CD8-positive, alpha-beta memory T cell (primary cell): ENCODE measurements around the gene FES. TPM values are rescaled to one million over a fixed set of nuclear protein-coding genes. Genes with fewer than 3 reads are reported as not detected.
"Not testable (repeated sequence)": the region's sequence is repeated elsewhere in the genome, so short reads cannot be mapped to it uniquely, and the experiment has no call there.

Source experiments
- CTCF ChIA-PET: fragments of 350-600 bp; sonication (Branson Sonifier 250); formaldehyde crosslinking; loops from one replicate; lab custom pipeline; 2021; ENCODE audit warnings: antibody characterized with exemption; lab: Charles Lee
- POLR2A ChIA-PET: fragments of 350-600 bp; sonication (Branson Sonifier 250); formaldehyde crosslinking; loops from one replicate; lab custom pipeline; 2021; ENCODE audit warnings: antibody characterized with exemption; lab: Charles Lee
- DNase-seq, 5 donors: peaks; one replicate each; pipeline versions ENCODE4 v3.0.0 to v3.0.0-alpha.2; 2020 to 2022; ENCODE audit warnings: mixed read lengths in 1 of 5
- H3K27ac ChIP-seq: one replicate; pipeline ENCODE4 v1.7.0; 2013; ENCODE audit warnings: low read depth, mild to moderate bottlenecking, low read length, moderate library complexity
- H3K27me3 ChIP-seq: 2 replicates; pipeline ENCODE4 v1.7.0; 2013; ENCODE audit warnings: low read length, mild to moderate bottlenecking; ENCODE audit not compliant: insufficient read depth, poor library complexity, severe bottlenecking
- H3K36me3 ChIP-seq: 2 replicates; pipeline ENCODE4 v1.7.0; 2013; ENCODE audit warnings: mild to moderate bottlenecking, low read length, moderate library complexity; ENCODE audit not compliant: insufficient read depth
- H3K4me1 ChIP-seq: 2 replicates; pipeline ENCODE4 v1.7.0; 2013; ENCODE audit warnings: mild to moderate bottlenecking, low read length, moderate library complexity; ENCODE audit not compliant: insufficient read depth
- H3K4me3 ChIP-seq: 2 replicates; pipeline ENCODE4 v1.7.0; 2013; ENCODE audit warnings: mild to moderate bottlenecking, low read length
- H3K9me3 ChIP-seq: 2 replicates; pipeline ENCODE4 v1.7.0; 2013; ENCODE audit warnings: mild to moderate bottlenecking, low read length
- H3K27ac Mint-ChIP-seq, 8 donors: one replicate each; pipeline ENCODE4 v1.8.0; 2020 to 2021; ENCODE audit warnings: mixed read lengths in 8 of 8, mild to moderate bottlenecking in 6 of 8, inconsistent platforms in 3 of 8, moderate library complexity in 3 of 8
- H3K27me3 Mint-ChIP-seq, 2 donors: one replicate each; pipeline ENCODE4 v1.8.0; 2020 to 2021; ENCODE audit warnings: mixed read lengths in 2 of 2, mild to moderate bottlenecking in 1 of 2, moderate library complexity in 1 of 2
- H3K36me3 Mint-ChIP-seq, 3 donors: one replicate each; pipeline ENCODE4 v1.8.0; 2020 to 2021; ENCODE audit warnings: mixed read lengths in 3 of 3, inconsistent platforms in 1 of 3, mild to moderate bottlenecking in 1 of 3
- H3K4me1 Mint-ChIP-seq, 3 donors: one replicate each; pipeline ENCODE4 v1.8.0; 2020 to 2021; ENCODE audit warnings: mixed read lengths in 3 of 3, inconsistent platforms in 1 of 3, mild to moderate bottlenecking in 1 of 3
- H3K4me3 Mint-ChIP-seq, 7 donors: one replicate each; pipeline ENCODE4 v1.8.0; 2020 to 2021; ENCODE audit warnings: mixed read lengths in 7 of 7, mild to moderate bottlenecking in 6 of 7, moderate library complexity in 4 of 7, inconsistent platforms in 2 of 7
- H3K9me3 Mint-ChIP-seq, 5 donors: one replicate each; pipeline ENCODE4 v1.8.0; 2020 to 2022; ENCODE audit warnings: mixed read lengths in 5 of 5, mild to moderate bottlenecking in 3 of 5, moderate library complexity in 2 of 5, inconsistent platforms in 1 of 5
- polyA plus RNA-seq: library from polyadenylated mRNA; unstranded; fragments of 300-500 nt; fragmentation: Illumina TruSeq; gene quantifications from one replicate; pipeline ENCODE4 v1.2.3, GENCODE V29; 2021
- total RNA-seq, 2 experiments: library from RNA; stranded (reverse); gene quantifications; one replicate each; pipeline ENCODE4 v1.2.3, GENCODE V29; 2021

Gene FES
- total and polyA plus RNA-seq, 3 experiments from 2014 or later = 0.28 to 2.6 (median 2.5) TPM

DNA sequence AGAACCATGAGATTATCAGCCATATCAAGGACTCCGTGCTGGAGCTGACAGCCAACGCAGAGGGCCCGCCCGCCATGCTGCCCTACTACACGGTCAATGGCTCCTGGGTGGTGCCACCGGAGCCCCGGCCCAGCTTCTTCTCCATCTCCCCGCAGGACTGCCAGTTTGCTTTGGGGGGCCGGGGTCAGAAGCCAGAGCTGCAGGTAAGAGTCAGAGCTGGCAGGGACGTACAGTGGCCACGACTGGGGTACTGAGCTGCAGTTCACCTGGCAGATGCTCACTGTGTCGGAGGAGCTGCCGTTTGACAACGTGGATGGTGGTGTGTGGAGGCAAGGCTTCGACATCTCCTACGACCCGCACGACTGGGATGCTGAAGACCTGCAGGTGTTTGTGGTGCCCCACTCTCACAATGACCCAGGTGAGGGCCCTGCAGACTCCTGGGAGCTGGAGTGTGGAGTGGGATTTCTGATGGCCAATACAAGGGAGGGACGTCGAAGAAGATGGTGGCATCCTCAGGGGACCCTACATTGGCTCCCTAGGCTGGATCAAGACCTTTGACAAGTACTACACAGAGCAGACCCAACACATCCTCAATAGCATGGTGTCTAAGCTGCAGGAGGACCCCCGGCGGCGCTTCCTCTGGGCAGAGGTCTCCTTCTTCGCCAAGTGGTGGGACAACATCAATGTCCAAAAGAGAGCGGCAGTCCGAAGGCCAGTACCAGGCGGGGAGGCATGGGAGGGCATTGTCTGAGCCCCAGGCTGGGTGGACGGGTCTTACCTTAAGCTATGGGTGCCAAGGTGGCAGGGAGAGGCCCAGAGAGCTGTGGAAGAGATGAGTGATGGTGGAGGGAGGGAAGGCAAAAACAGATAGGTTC is 21.2 kb downstream of the FES start:
- POLR2A ChIA-PET = interaction anchor here (0.6 kb wide), 1 partner anchor 17 kb away, joined by 3 read pairs; no protein-coding TSS in a partner anchor

DNA sequence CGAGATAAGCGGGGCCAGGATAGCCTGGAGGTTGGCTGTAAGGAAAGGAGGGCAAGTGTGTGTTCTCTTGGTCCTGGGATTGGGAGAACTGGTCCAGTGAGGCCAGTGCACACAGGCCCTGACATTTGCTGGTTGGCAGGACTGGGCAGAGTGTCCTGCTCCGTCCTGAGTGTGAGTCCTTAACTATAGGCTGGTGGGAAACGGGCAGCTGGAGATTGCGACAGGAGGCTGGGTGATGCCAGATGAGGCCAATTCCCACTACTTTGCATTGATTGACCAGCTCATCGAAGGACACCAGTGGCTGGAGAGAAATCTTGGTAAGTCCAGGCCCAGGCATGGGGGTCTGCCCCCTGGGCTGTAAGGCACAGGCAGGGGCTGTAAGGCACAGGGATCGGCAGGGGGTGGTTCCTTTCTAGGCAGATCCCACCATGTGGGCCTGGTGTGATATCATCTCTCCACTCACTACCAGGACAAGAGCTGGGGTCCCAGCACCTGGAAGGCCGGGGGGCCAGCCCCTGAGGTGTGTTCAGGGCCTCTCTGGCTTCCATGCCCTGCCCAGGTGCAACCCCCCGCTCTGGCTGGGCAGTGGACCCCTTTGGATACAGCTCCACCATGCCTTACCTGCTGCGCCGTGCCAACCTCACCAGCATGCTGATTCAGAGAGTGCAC is 22.0 kb downstream of the FES start:
- Mint-ChIP-seq H3K27me3 (no peaks in the 10 kb centered on the region), H3K4me3 (peak overlapping the region in 1 of 7 donors; percentile 30), H3K36me3 (peaks cover 7 to 72% (median 12%) of the 10 kb centered on the region in 3 donors), H3K4me1 (peaks cover 17 to 34% (median 19%) of the 10 kb centered on the region in 3 donors), H3K27ac (peak overlapping the region in 3 of 8 donors; percentile 64 to 82 (median 66)), H3K9me3 (no peaks in the 10 kb centered on the region)
- no peaks in the 10 kb centered on the region for H3K27me3 ChIP-seq
- CTCF ChIA-PET = interaction anchor here (1.1 to 14.4 kb wide), 5 partner anchors 8 to 613 kb away, joined by 3 to 251 read pairs (median 3); partner anchors contain the start of genes HDDC3 and UNC45A
- POLR2A ChIA-PET = interaction anchor here (0.7 kb wide), 1 partner anchor 1934 kb away, joined by 3 read pairs; no protein-coding TSS in a partner anchor
- no peak overlapping the region for H3K4me3 ChIP-seq
- no peaks in the 10 kb centered on the region for H3K9me3 ChIP-seq
- H3K4me1 ChIP-seq = peaks cover 19% of the 10 kb centered on the region
- H3K27ac ChIP-seq = no peak overlapping the region
- DNase-seq = no peak
- H3K36me3 ChIP-seq = peaks cover 50% of the 10 kb centered on the region

More for the DNA sequence above, 21.2 kb downstream of the FES start:
- no peaks in the 10 kb centered on the region for H3K9me3 ChIP-seq
- Mint-ChIP-seq H3K4me1 (peaks cover 21 to 37% (median 21%) of the 10 kb centered on the region in 3 donors), H3K27ac (peak overlapping the region in 5 of 8 donors; percentile 32 to 84 (median 66)), H3K4me3 (peak overlapping the region in 3 of 7 donors; percentile 30 to 44 (median 32)), H3K36me3 (peaks cover 7 to 64% (median 12%) of the 10 kb centered on the region in 3 donors), H3K27me3 (no peaks in the 10 kb centered on the region), H3K9me3 (no peaks in the 10 kb centered on the region)
- no peak overlapping the region for H3K27ac ChIP-seq
- no peaks in the 10 kb centered on the region for H3K27me3 ChIP-seq
- peaks cover 44% of the 10 kb centered on the region for H3K36me3 ChIP-seq
- CTCF ChIA-PET = interaction anchor here (1.1 to 14.4 kb wide), 6 partner anchors 8 to 612 kb away, joined by 3 to 251 read pairs (median 4); partner anchors contain the start of genes HDDC3 and UNC45A
- peaks cover 20% of the 10 kb centered on the region for H3K4me1 ChIP-seq
- H3K4me3 ChIP-seq = no peak overlapping the region
- no peak for DNase-seq

DNA sequence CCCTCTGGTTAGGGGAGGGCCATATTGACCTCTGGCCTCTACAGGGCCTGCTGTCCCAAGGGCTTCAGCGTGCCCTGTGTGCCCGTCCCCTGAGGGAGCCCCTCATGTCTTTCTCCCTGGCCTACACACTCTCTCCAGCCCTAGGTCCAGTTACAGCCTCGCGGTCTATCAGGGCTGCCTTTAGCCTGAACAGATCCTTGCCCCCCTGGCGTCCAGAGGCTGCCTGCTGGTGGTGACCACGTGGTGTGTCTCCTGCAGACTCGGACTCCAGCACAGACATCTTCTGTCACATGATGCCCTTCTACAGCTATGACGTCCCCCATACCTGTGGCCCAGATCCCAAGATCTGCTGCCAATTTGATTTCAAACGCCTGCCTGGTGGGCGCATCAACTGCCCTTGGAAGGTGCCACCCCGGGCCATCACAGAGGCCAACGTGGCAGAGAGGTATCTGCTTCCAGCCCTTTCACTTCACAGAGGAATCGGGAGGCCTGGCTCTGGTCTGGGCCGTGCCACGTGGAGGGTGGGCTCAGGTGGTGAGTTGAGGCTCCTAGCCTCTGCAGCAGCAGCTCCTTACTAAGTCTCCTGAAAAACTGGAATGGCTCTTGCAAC is 22.9 kb downstream of the FES start:
- Mint-ChIP-seq H3K4me3 (no peak overlapping the region), H3K9me3 (no peaks in the 10 kb centered on the region), H3K27me3 (no peaks in the 10 kb centered on the region), H3K27ac (no peak overlapping the region), H3K36me3 (peaks cover 7 to 79% (median 12%) of the 10 kb centered on the region in 3 donors), H3K4me1 (peaks cover 9 to 26% (median 11%) of the 10 kb centered on the region in 3 donors)
- no peak for DNase-seq
- H3K4me3 ChIP-seq = no peak overlapping the region
- peaks cover 10% of the 10 kb centered on the region for H3K4me1 ChIP-seq
- H3K36me3 ChIP-seq = peaks cover 59% of the 10 kb centered on the region
- ChIA-PET CTCF (interaction anchor here (14.4 kb wide), 1 partner anchor 25 kb away, joined by 251 read pairs; the partner anchor contains the start of genes HDDC3 and UNC45A), POLR2A (interaction anchor here (0.7 kb wide), 1 partner anchor 1933 kb away, joined by 3 read pairs; no protein-coding TSS in a partner anchor)
- no peaks in the 10 kb centered on the region for H3K9me3 ChIP-seq
- no peaks in the 10 kb centered on the region for H3K27me3 ChIP-seq
- no peak overlapping the region for H3K27ac ChIP-seq

DNA sequence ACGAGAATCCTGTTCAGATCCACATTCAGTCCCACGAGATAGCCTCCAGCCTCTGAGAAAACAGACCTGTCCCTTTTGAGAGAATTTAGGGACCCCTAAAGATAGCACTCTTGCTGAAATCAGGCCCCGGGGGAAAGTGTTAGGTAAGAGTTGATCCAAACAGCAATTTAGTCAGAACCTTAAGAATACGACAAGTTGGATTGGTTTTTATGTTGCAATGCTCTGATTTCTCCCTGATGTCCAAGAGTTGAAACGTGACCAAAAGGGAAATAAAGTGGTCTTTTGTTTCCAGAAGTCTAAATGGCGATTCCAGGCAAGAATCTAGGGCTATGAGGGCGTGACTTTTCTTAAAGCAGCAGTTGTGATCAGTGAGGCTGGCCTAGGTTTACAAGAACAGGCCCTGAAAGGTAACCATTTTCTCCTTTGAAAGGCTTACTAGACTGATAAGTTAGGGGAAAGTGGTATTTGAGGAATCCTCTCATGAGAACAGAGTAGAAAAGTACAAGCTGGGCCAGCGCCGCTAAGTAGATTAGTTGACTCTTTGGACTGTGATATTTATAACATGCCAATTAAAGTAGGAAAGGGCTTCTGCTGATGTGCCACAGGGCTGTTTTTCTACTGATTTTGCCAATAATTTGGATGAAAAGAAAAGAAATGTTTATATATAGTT is 23.7 kb downstream of the FES start:
- Histone ChIP-seq H3K9me3 (no peaks in the 10 kb centered on the region), H3K27ac (no peak overlapping the region), H3K27me3 (no peaks in the 10 kb centered on the region), H3K4me3 (no peak overlapping the region), H3K4me1 (peaks cover 10% of the 10 kb centered on the region), H3K36me3 (peaks cover 67% of the 10 kb centered on the region)
- Mint-ChIP-seq H3K9me3 (no peaks in the 10 kb centered on the region), H3K27me3 (no peaks in the 10 kb centered on the region), H3K27ac (peak overlapping the region in 2 of 8 donors; percentile 22 to 34), H3K4me3 (no peak overlapping the region), H3K4me1 (peaks cover 8 to 24% (median 11%) of the 10 kb centered on the region in 3 donors), H3K36me3 (peaks cover 7 to 85% (median 13%) of the 10 kb centered on the region in 3 donors)
- POLR2A ChIA-PET = no interaction called here
- CTCF ChIA-PET = interaction anchor here (14.4 kb wide), 1 partner anchor 24 kb away, joined by 251 read pairs; the partner anchor contains the start of genes HDDC3 and UNC45A
- DNase-seq = no peak

DNA sequence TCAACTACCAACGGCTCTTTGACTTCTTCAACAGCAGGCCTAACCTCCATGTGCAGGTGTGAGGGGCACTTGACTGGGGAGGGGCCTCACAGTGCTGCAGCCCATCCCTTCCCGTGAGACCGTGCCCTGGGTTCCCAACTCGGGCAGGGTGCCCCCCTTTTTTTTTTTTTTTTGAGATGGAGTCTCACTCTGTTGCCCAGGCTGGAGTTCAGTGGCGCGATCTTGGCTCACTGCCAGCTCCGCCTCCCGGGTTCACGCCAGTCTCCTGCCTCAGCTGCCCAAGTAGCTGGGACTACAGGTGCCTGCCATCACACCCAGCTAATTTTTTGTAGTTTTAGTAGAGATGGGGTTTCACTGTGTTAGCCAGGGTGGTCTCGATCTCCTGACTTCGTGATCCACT is 25.1 kb downstream of the FES start:
- H3K27me3 Mint-ChIP-seq, H3K4me1 ChIP-seq, H3K27me3 ChIP-seq, H3K4me3 Mint-ChIP-seq, H3K27ac Mint-ChIP-seq, H3K4me3 ChIP-seq, H3K27ac ChIP-seq, H3K9me3 ChIP-seq, H3K9me3 Mint-ChIP-seq, DNase-seq: not testable (repeated sequence)
- H3K36me3 ChIP-seq = peaks cover 78% of the 10 kb centered on the region
- POLR2A ChIA-PET = interaction anchor here (0.7 kb wide), 2 partner anchors 21 to 201 kb away, joined by 5 to 7 read pairs; no protein-coding TSS in a partner anchor
- CTCF ChIA-PET = interaction anchor here (0.5 to 14.4 kb wide), 3 partner anchors 11 to 242 kb away, joined by 3 to 251 read pairs (median 3); partner anchors contain the start of genes HDDC3 and UNC45A
- H3K4me1 Mint-ChIP-seq = peaks cover 0 to 15% (median 4%) of the 10 kb centered on the region in 3 donors
- peaks cover 7 to 93% (median 16%) of the 10 kb centered on the region in 3 donors for H3K36me3 Mint-ChIP-seq

DNA sequence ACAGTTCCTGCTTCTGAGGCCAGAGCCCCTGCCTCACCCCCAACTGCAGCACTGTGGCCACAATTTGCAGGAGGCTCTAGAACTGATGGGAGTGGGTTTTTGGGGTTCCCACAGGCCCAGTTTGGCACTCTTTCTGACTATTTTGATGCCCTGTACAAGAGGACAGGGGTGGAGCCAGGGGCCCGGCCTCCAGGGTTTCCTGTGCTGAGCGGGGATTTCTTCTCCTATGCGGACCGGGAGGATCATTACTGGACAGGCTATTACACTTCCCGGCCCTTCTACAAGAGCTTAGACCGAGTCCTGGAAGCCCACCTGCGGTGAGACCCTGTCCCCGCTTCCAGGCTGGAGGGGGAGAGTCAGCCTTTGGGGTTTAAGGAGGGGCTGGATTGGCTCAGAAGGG is 25.7 kb downstream of the FES start:
- no peak for DNase-seq
- Histone ChIP-seq H3K36me3 (peaks cover 79% of the 10 kb centered on the region), H3K4me1 (no peaks in the 10 kb centered on the region), H3K27me3 (no peaks in the 10 kb centered on the region), H3K9me3 (no peaks in the 10 kb centered on the region), H3K27ac (no peak overlapping the region), H3K4me3 (no peak overlapping the region)
- peak overlapping the region in 1 of 8 donors; percentile 70 for H3K27ac Mint-ChIP-seq
- H3K27me3 Mint-ChIP-seq = no peaks in the 10 kb centered on the region
- peaks cover 0 to 11% (median 4%) of the 10 kb centered on the region in 3 donors for H3K4me1 Mint-ChIP-seq
- H3K9me3 Mint-ChIP-seq = no peaks in the 10 kb centered on the region
- POLR2A ChIA-PET = interaction anchor here (0.7 kb wide), 2 partner anchors 21 to 201 kb away, joined by 5 to 7 read pairs; no protein-coding TSS in a partner anchor
- H3K36me3 Mint-ChIP-seq = peaks cover 7 to 97% (median 16%) of the 10 kb centered on the region in 3 donors
- CTCF ChIA-PET = interaction anchor here (14.4 kb wide), 1 partner anchor 22 kb away, joined by 251 read pairs; the partner anchor contains the start of genes HDDC3 and UNC45A
- no peak overlapping the region for H3K4me3 Mint-ChIP-seq
